SK-N-SH treated with all-trans-retinoic acid at 6 μM for 48 hours (cell line): ENCODE data around the gene CRTAP.

Source experiments
- TCF4 ChIP-seq: fragments of 250-450 bp; sonication (Bioruptor Pico); IDR thresholded peaks from 2 replicates; pipeline ENCODE4 v1.8.0; 2021; ENCODE audit warnings: mild to moderate bottlenecking, moderate library complexity, borderline replicate concordance
- TOX ChIP-seq: fragments of 250-450 bp; sonication (Bioruptor Pico); IDR thresholded peaks from 2 replicates; pipeline ENCODE4 v1.8.0; 2021; ENCODE audit warnings: mild to moderate bottlenecking, moderate library complexity, borderline replicate concordance
- ZFP3 ChIP-seq: fragments of 250-450 bp; sonication (Bioruptor Pico); IDR thresholded peaks from 2 replicates; pipeline ENCODE4 v1.5.0; 2020; ENCODE audit warnings: mild to moderate bottlenecking, moderate library complexity
- ZNF565 ChIP-seq: fragments of 450-650 bp; formaldehyde crosslinking; conservative IDR thresholded peaks from 2 replicates; pipeline ENCODE4 v1.5.0; 2020; ENCODE audit warnings: low read depth, mild to moderate bottlenecking, moderate library complexity
- ZNF70 ChIP-seq: fragments of 450-650 bp; formaldehyde crosslinking; IDR thresholded peaks from 2 replicates; pipeline ENCODE4 v1.5.0; 2020; ENCODE audit warnings: mild to moderate bottlenecking, moderate library complexity
- TF ChIP-seq, protein P1 (sequence below): fragments of 250-450 bp; sonication (Bioruptor Pico); IDR thresholded peaks from 2 replicates; pipeline ENCODE4 v1.5.1; 2020; ENCODE audit warnings: low read depth, mild to moderate bottlenecking, moderate library complexity

DNA sequence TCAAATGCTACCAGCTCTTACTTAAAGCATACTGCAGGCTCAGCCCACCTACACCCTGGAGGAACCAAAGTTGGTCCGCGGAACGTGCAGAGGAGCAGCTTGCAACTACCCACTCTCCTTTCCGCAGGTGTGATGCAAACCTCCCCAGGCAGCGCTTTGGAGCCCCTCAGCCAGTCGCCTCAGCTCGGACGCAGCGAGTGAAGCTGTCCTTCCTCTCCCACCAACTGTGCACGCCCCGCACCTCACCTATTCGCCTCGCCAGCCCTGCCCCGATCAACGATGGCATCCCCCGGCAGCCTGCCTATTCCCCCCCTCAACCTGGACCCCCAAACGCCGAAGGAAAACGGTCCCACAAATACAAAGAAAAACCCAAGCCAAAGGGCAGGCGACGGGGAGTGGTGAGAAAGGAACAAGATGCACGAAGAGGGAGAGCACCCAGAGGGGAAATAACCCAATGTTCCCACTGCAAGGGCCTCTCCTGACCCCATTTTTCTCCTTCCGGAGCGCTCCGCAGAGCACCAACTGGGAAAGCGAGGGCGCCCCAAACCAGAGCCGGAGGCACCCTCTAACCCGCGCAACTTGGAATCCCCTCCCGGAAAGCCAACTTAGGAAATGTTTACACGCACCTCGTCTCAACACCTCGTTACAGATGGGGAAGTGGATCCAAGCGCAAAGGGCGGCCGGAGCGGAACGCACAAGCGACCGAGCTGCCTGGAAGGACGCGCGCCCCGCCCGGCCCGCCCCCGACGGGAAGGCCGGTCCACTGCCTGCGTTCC lies 17.5 kb upstream of the CRTAP start:
- TF ChIP-seq ZNF565 (CRISPR knock-in tag) = no peak
- no peak for TF ChIP-seq ZNF70 (CRISPR knock-in tag)
- TF ChIP-seq TCF4 (CRISPR knock-in tag) = no peak
- TF ChIP-seq ZFP3 (CRISPR knock-in tag) = no peak
- TF ChIP-seq, protein P1, sequence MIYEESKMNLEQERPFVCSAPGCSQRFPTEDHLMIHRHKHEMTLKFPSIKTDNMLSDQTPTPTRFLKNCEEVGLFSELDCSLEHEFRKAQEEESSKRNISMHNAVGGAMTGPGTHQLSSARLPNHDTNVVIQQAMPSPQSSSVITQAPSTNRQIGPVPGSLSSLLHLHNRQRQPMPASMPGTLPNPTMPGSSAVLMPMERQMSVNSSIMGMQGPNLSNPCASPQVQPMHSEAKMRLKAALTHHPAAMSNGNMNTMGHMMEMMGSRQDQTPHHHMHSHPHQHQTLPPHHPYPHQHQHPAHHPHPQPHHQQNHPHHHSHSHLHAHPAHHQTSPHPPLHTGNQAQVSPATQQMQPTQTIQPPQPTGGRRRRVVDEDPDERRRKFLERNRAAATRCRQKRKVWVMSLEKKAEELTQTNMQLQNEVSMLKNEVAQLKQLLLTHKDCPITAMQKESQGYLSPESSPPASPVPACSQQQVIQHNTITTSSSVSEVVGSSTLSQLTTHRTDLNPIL (CRISPR knock-in tag) = no peak
- TF ChIP-seq TOX (CRISPR knock-in tag) = no peak
